COR-L47 (cell line): ENCODE results near the gene TUBG2.

Source experiments
- DNase-seq: peaks from one replicate; lab custom pipeline; 2025; lab: John Stamatoyannopoulos, UW

TUBG2 gene

GRCh38 chr17:42677012-42677857 is 18.2 kb downstream of the TUBG2 start:
- peak; percentile 99 for DNase-seq

- peak; percentile 91 for DNase-seq
Observed at GRCh38 chr17:42677921-42678781, 19.1 kb downstream of the TUBG2 start.

GRCh38 chr17:42678951-42679491 is 19.9 kb downstream of the TUBG2 start:
- peak; percentile 81 for DNase-seq

GRCh38 chr17:42679492-42680330 is 20.6 kb downstream of the TUBG2 start:
- peak; percentile 75 for DNase-seq

- no peak for DNase-seq
Observed at GRCh38 chr17:42680331-42680808, 21.3 kb downstream of the TUBG2 start.

GRCh38 chr17:42681976-42682721 is 23.1 kb downstream of the TUBG2 start, which contains the start of gene CNTNAP1:
CNTNAP1 (plus strand) TSS chr17:42682531; CDS start chr17:42682830, 299 bp downstream.
- peak; percentile 39 for DNase-seq

GRCh38 chr17:42682722-42683403 is 23.8 kb downstream of the TUBG2 start:
- no peak for DNase-seq

- no peak for DNase-seq
Observed at GRCh38 chr17:42683407-42684034, 24.4 kb downstream of the TUBG2 start.

GRCh38 chr17:42684929-42685556 is 26.0 kb downstream of the TUBG2 start:
- no peak for DNase-seq

- no peak for DNase-seq
Observed at GRCh38 chr17:42685831-42686230, 26.7 kb downstream of the TUBG2 start.

GRCh38 chr17:42686520-42687128 is 27.5 kb downstream of the TUBG2 start:
- no peak for DNase-seq

GRCh38 chr17:42687707-42688320 is 28.7 kb downstream of the TUBG2 start:
- DNase-seq, result no peak

- DNase-seq, result no peak
Observed at GRCh38 chr17:42690596-42690995, 31.5 kb downstream of the TUBG2 start.

GRCh38 chr17:42691021-42691545 is 32.0 kb downstream of the TUBG2 start:
- DNase-seq, result no peak

- DNase-seq, result no peak
Observed at GRCh38 chr17:42692489-42692888, 33.4 kb downstream of the TUBG2 start.

- DNase-seq, result no peak
Observed at GRCh38 chr17:42694524-42694923, 35.4 kb downstream of the TUBG2 start.

- DNase-seq, result no peak
Observed at GRCh38 chr17:42695500-42695899, 36.4 kb downstream of the TUBG2 start.
